Right atrium auricular region (tissue), 2 donors: Measurements from ENCODE around the gene CYP19A1. TPM values are rescaled to one million over a fixed set of nuclear protein-coding genes. Genes with fewer than 3 reads are reported as not detected.

Experiments used
- DNase-seq: peaks from one replicate; pipeline ENCODE4 v3.0.0-alpha.2; 2019; ENCODE audit warnings: low spot score
- H3K27ac ChIP-seq, 2 donors: fragments of 200-600 bp; sonication (generic); 1 replicate in 1 of 2; 2 replicates in 1 of 2; pipeline ENCODE4 v1.5.1; 2016 to 2019
- H3K27me3 ChIP-seq, 2 donors: fragments of 200-600 bp; sonication (generic); one replicate each; pipeline versions ENCODE4 v1.5.1 to v1.6.0; 2017 to 2019
- H3K36me3 ChIP-seq: fragments of 200-600 bp; sonication (generic); one replicate; pipeline ENCODE4 v1.5.1; 2016
- H3K4me1 ChIP-seq, 2 donors: fragments of 200-600 bp; sonication (generic); one replicate each; pipeline versions ENCODE4 v1.5.1 to v1.6.0; 2017 to 2019
- H3K4me3 ChIP-seq, 2 donors: fragments of 200-600 bp; sonication (generic); 1 replicate in 1 of 2; 2 replicates in 1 of 2; pipeline ENCODE4 v1.5.1; 2017 to 2019; ENCODE audit warnings: mild to moderate bottlenecking in 1 of 2, moderate library complexity in 1 of 2
- H3K9me3 ChIP-seq, 2 donors: fragments of 200-600 bp; sonication (generic); one replicate each; pipeline ENCODE4 v1.5.1; 2019
- total RNA-seq, 2 donors: library from RNA; depleted of rRNA; stranded (reverse); fragments of >200 nt; gene quantifications; one replicate each; pipeline ENCODE4 v1.1.0, GENCODE V29; 2016
- TF ChIP-seq, protein P1 (sequence below), 2 donors: fragments of 200-600 bp; sonication (generic); IDR thresholded peaks; one replicate each; pipeline ENCODE4 v1.5.1; 2019; ENCODE audit warnings: antibody characterized with exemption in 2 of 2

CYP19A1 gene
- total RNA-seq, 2 donors from 2014 or later = 2.4 TPM; not detected in 1

DNA sequence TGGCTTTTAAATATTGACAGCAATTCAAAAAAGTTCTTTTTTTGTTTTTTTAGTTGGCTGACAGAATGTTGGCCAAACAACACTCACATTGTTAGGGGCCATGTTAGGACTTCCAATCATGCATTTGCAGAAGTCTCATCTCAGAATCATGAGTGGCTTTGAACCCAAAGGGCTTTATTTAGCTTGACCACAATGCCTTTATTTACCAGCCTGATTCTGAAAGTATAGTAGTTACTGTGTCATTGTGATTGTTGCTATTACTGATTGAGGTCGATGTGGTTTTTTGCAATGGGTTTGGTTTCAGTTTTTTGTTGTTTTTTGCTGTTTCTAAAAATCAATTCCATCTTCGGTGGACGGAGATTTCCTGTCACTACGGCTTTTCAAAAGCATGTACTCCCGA is 10.3 kb upstream of the CYP19A1 start:
- Histone ChIP-seq H3K36me3 (no peaks in the 10 kb centered on the region), H3K27me3 (no peaks in the 10 kb centered on the region), H3K4me3 (no peak overlapping the region), H3K27ac (peak overlapping the region in 1 of 2 donors; percentile 32), H3K4me1 (peaks cover 0 to 21% of the 10 kb centered on the region in 2 donors), H3K9me3 (no peaks in the 10 kb centered on the region)
- TF ChIP-seq, protein P1, sequence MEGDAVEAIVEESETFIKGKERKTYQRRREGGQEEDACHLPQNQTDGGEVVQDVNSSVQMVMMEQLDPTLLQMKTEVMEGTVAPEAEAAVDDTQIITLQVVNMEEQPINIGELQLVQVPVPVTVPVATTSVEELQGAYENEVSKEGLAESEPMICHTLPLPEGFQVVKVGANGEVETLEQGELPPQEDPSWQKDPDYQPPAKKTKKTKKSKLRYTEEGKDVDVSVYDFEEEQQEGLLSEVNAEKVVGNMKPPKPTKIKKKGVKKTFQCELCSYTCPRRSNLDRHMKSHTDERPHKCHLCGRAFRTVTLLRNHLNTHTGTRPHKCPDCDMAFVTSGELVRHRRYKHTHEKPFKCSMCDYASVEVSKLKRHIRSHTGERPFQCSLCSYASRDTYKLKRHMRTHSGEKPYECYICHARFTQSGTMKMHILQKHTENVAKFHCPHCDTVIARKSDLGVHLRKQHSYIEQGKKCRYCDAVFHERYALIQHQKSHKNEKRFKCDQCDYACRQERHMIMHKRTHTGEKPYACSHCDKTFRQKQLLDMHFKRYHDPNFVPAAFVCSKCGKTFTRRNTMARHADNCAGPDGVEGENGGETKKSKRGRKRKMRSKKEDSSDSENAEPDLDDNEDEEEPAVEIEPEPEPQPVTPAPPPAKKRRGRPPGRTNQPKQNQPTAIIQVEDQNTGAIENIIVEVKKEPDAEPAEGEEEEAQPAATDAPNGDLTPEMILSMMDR (IDR thresholded peaks at IDR 0.05) = no peak
- DNase-seq = no peak

DNA sequence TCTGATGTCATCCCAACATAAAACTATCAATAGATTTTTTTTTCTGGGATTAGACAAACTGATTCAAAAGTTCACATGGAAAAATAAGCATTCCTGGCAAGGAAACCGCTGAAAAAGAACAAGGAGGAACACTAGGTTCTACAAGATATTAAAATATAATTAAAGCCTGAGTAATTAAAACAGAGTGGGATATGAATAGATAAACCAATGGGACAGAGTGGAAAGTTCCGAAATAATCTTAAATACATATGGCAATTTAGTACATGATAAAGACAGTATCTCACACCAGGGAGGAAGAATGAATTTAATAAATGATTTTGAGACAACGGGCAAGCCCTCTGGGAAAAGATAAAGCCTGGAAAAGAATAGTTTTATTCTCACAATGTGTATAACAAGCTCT is 7.7 kb upstream of the CYP19A1 start:
- H3K9me3 ChIP-seq = no peaks in the 10 kb centered on the region
- no peak for DNase-seq
- peaks cover 0 to 32% of the 10 kb centered on the region in 2 donors for H3K4me1 ChIP-seq
- no peaks in the 10 kb centered on the region for H3K36me3 ChIP-seq
- H3K4me3 ChIP-seq = no peak overlapping the region
- TF ChIP-seq, protein P1 (IDR thresholded peaks at IDR 0.05) = no peak
- no peak overlapping the region for H3K27ac ChIP-seq
- H3K27me3 ChIP-seq = no peaks in the 10 kb centered on the region

- Histone ChIP-seq H3K4me1 (peaks cover 0 to 14% of the 10 kb centered on the region in 2 donors), H3K9me3 (no peaks in the 10 kb centered on the region), H3K4me3 (no peak overlapping the region), H3K36me3 (no peaks in the 10 kb centered on the region), H3K27ac (no peak overlapping the region), H3K27me3 (no peaks in the 10 kb centered on the region)
- TF ChIP-seq, protein P1 (IDR thresholded peaks at IDR 0.05) = no peak
- DNase-seq = no peak
Measured at GRCh38 chr15:51343466-51343865, 5.1 kb upstream of the CYP19A1 start.

- peak overlapping the region in 1 of 2 donors; percentile 61 for H3K27ac ChIP-seq
Measured at GRCh38 chr15:51342227-51342999, 4.0 kb upstream of the CYP19A1 start.

DNA sequence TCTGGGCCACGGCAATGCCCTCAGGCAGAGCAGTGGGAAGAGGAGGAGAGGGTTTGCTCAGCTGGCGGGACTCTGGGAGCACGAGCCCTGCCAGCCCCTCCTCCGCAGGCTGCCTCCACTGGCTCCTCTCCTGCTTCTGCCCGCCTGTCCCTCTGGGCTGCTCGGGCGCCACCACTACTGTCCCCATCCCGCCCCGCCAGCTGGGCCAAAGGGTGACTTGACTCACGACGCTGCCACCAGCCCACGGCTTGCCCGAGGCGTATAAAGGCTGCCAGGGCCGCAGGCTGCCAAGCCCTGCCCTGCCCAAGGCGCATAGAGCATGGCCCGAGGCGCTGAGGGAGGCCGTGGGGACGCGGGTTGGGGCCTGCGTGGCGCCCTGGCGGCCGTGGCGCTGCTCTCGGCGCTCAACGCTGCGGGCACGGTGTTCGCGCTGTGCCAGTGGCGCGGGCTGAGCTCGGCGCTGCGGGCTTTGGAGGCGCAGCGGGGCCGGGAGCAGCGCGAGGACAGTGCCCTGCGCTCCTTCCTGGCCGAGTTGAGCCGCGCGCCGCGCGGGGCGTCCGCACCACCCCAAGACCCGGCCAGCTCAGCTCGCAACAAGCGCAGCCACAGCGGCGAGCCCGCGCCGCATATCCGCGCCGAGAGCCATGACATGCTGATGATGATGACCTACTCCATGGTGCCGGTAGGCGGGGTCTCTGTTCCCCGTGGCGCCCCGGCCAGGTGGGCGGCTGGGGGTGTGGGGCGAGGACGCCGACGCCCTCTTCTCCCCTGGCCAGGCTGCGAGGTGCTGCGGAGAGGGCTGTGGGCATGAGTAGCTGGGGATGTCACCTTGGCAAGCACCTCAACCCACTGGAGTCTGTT is 3.2 kb upstream of the CYP19A1 start, which contains the start of gene GLDN:
Gene GLDN (plus strand): TSS at position 290 of the 861 bp plus-strand sequence. CDS start 30 bp downstream, at position 320.
- H3K4me3 ChIP-seq = peak within 1 kb of the TSS; percentile 25 to 59
- TF ChIP-seq, protein P1 (IDR thresholded peaks at IDR 0.05) = no peak
- no peaks in the 10 kb centered on the region for H3K9me3 ChIP-seq
- H3K36me3 ChIP-seq = no peaks in the 10 kb centered on the region
- H3K27ac ChIP-seq = peak within 1 kb of the TSS; percentile 32 to 61
- H3K27me3 ChIP-seq = no peaks in the 10 kb centered on the region
- no peak for DNase-seq
- peaks cover 0 to 18% of the 10 kb centered on the region in 2 donors for H3K4me1 ChIP-seq

More at GRCh38 chr15:51342227-51342999, 4.0 kb upstream of the CYP19A1 start:
- Histone ChIP-seq H3K4me3 (peak overlapping the region; percentile 25 to 59), H3K9me3 (no peaks in the 10 kb centered on the region), H3K36me3 (no peaks in the 10 kb centered on the region), H3K4me1 (peaks cover 0 to 13% of the 10 kb centered on the region in 2 donors), H3K27me3 (no peaks in the 10 kb centered on the region)
- DNase-seq = no peak
- TF ChIP-seq, protein P1 (IDR thresholded peaks at IDR 0.05) = no peak
